Activated CD4-positive, alpha-beta T cell treated with anti-CD3 and anti-CD28 coated beads, Interleukin-2, amount 10 ng/mL, durations not matched to agents 7 days and 5 days (primary cell): ENCODE measurements around the gene MSRB2. TPM values are rescaled to one million over a fixed set of nuclear protein-coding genes. Genes with fewer than 3 reads are reported as not detected.

Experiments used
- CTCF ChIA-PET: fragments of 350-600 bp; sonication (Branson Sonifier 250); formaldehyde crosslinking; loops from one replicate; lab custom pipeline; 2021; ENCODE audit warnings: antibody characterized with exemption; lab: Charles Lee
- POLR2A ChIA-PET: fragments of 350-600 bp; sonication (Branson Sonifier 250); formaldehyde crosslinking; loops from one replicate; lab custom pipeline; 2021; ENCODE audit warnings: antibody characterized with exemption; lab: Charles Lee
- DNase-seq: peaks from one replicate; pipeline ENCODE4 v3.0.0-alpha.2; 2020
- H3K27ac Mint-ChIP-seq: one replicate; pipeline ENCODE4 v1.8.0; 2021; ENCODE audit warnings: mild to moderate bottlenecking, moderate library complexity, mixed read lengths
- H3K27me3 Mint-ChIP-seq: one replicate; pipeline ENCODE4 v1.8.0; 2021; ENCODE audit warnings: mixed read lengths
- H3K36me3 Mint-ChIP-seq: one replicate; pipeline ENCODE4 v1.8.0; 2021; ENCODE audit warnings: low read depth, mixed read lengths
- H3K4me1 Mint-ChIP-seq: one replicate; pipeline ENCODE4 v1.8.0; 2021; ENCODE audit warnings: mixed read lengths
- H3K4me3 Mint-ChIP-seq: one replicate; pipeline ENCODE4 v1.8.0; 2021; ENCODE audit warnings: mild to moderate bottlenecking, moderate library complexity, mixed read lengths
- H3K9me3 Mint-ChIP-seq: one replicate; pipeline ENCODE4 v1.8.0; 2021; ENCODE audit warnings: mixed read lengths
- total RNA-seq, 2 experiments: library from RNA; stranded (reverse); gene quantifications; one replicate each; pipeline ENCODE4 v1.2.3, GENCODE V29; 2021

Gene MSRB2
- total RNA-seq, 2 experiments from 2014 or later: 6.5 to 9.2 TPM

GRCh38 chr10:23106331-23107072 is 11.1 kb downstream of the MSRB2 start:
- DNase-seq: no peak
- POLR2A ChIA-PET: interaction anchor here (0.6 kb wide), 1 partner anchor 26 kb away, joined by 7 read pairs; no protein-coding TSS in a partner anchor
- no peaks in the 10 kb centered on the region for H3K4me1 Mint-ChIP-seq
- peaks cover 11% of the 10 kb centered on the region for H3K36me3 Mint-ChIP-seq
- no peak overlapping the region for H3K27ac Mint-ChIP-seq
- H3K27me3 Mint-ChIP-seq: no peaks in the 10 kb centered on the region
- H3K4me3 Mint-ChIP-seq: no peak overlapping the region
- CTCF ChIA-PET: interaction anchor here (0.6 to 1.1 kb wide), 2 partner anchors 10 to 241 kb away, joined by 3 to 5 read pairs; no protein-coding TSS in a partner anchor
- no peaks in the 10 kb centered on the region for H3K9me3 Mint-ChIP-seq

- no peak for DNase-seq
- no peaks in the 10 kb centered on the region for H3K27me3 Mint-ChIP-seq
- no peak overlapping the region for H3K4me3 Mint-ChIP-seq
- H3K9me3 Mint-ChIP-seq: no peaks in the 10 kb centered on the region
- no peak overlapping the region for H3K27ac Mint-ChIP-seq
- no peaks in the 10 kb centered on the region for H3K4me1 Mint-ChIP-seq
- POLR2A ChIA-PET: no interaction called here
- H3K36me3 Mint-ChIP-seq: peaks cover 4% of the 10 kb centered on the region
- CTCF ChIA-PET: no interaction called here
Measured at GRCh38 chr10:23110722-23111516, 15.5 kb downstream of the MSRB2 start.

- CTCF ChIA-PET: no interaction called here
- DNase-seq: no peak
- no peak overlapping the region for H3K4me3 Mint-ChIP-seq
- H3K27me3 Mint-ChIP-seq: no peaks in the 10 kb centered on the region
- H3K36me3 Mint-ChIP-seq: peaks cover 4% of the 10 kb centered on the region
- no peaks in the 10 kb centered on the region for H3K9me3 Mint-ChIP-seq
- POLR2A ChIA-PET: no interaction called here
- H3K27ac Mint-ChIP-seq: no peak overlapping the region
- no peaks in the 10 kb centered on the region for H3K4me1 Mint-ChIP-seq
Measured at GRCh38 chr10:23111517-23112286, 16.3 kb downstream of the MSRB2 start.

GRCh38 chr10:23114228-23114850 is 19.0 kb downstream of the MSRB2 start:
- no peak overlapping the region for H3K4me3 Mint-ChIP-seq
- ChIA-PET POLR2A (no interaction called here), CTCF (interaction anchor here (0.8 kb wide), 1 partner anchor 33 kb away, joined by 3 read pairs; no protein-coding TSS in a partner anchor)
- no peak for DNase-seq
- no peaks in the 10 kb centered on the region for H3K9me3 Mint-ChIP-seq
- H3K4me1 Mint-ChIP-seq: no peaks in the 10 kb centered on the region
- H3K27ac Mint-ChIP-seq: no peak overlapping the region
- no peaks in the 10 kb centered on the region for H3K36me3 Mint-ChIP-seq
- no peaks in the 10 kb centered on the region for H3K27me3 Mint-ChIP-seq

GRCh38 chr10:23116486-23117205 is 21.3 kb downstream of the MSRB2 start:
- Mint-ChIP-seq H3K27ac (no peak overlapping the region), H3K27me3 (no peaks in the 10 kb centered on the region), H3K36me3 (no peaks in the 10 kb centered on the region), H3K4me3 (no peak overlapping the region), H3K4me1 (no peaks in the 10 kb centered on the region), H3K9me3 (no peaks in the 10 kb centered on the region)
- ChIA-PET CTCF (interaction anchor here (1.0 kb wide), 1 partner anchor 11 kb away, joined by 3 read pairs; no protein-coding TSS in a partner anchor), POLR2A (no interaction called here)
- DNase-seq: no peak

GRCh38 chr10:23120001-23120934 is 24.9 kb downstream of the MSRB2 start:
- Mint-ChIP-seq H3K4me1 (no peaks in the 10 kb centered on the region), H3K27me3 (no peaks in the 10 kb centered on the region), H3K36me3 (no peaks in the 10 kb centered on the region), H3K27ac (no peak overlapping the region), H3K9me3 (no peaks in the 10 kb centered on the region), H3K4me3 (no peak overlapping the region)
- no peak for DNase-seq
- ChIA-PET POLR2A (no interaction called here), CTCF (no interaction called here)

GRCh38 chr10:23121135-23121534 is 25.8 kb downstream of the MSRB2 start:
- H3K9me3 Mint-ChIP-seq: no peaks in the 10 kb centered on the region
- H3K4me1 Mint-ChIP-seq: no peaks in the 10 kb centered on the region
- ChIA-PET POLR2A (no interaction called here), CTCF (no interaction called here)
- H3K36me3 Mint-ChIP-seq: no peaks in the 10 kb centered on the region
- no peak for DNase-seq
- no peaks in the 10 kb centered on the region for H3K27me3 Mint-ChIP-seq
- no peak overlapping the region for H3K4me3 Mint-ChIP-seq
- H3K27ac Mint-ChIP-seq: no peak overlapping the region

- Mint-ChIP-seq H3K36me3 (no peaks in the 10 kb centered on the region), H3K4me3 (no peak overlapping the region), H3K4me1 (no peaks in the 10 kb centered on the region), H3K27me3 (peaks cover 10% of the 10 kb centered on the region), H3K9me3 (peaks cover 4% of the 10 kb centered on the region), H3K27ac (no peak overlapping the region)
- CTCF ChIA-PET: interaction anchor here (0.6 kb wide), 1 partner anchor 186 kb away, joined by 3 read pairs; no protein-coding TSS in a partner anchor
- POLR2A ChIA-PET: no interaction called here
- no peak for DNase-seq
Measured at GRCh38 chr10:23136462-23136861, 41.1 kb downstream of the MSRB2 start.

- Mint-ChIP-seq H3K27me3 (peaks cover 14% of the 10 kb centered on the region), H3K27ac (no peak overlapping the region), H3K9me3 (peaks cover 2% of the 10 kb centered on the region), H3K4me1 (no peaks in the 10 kb centered on the region), H3K36me3 (no peaks in the 10 kb centered on the region), H3K4me3 (no peak overlapping the region)
- POLR2A ChIA-PET: no interaction called here
- DNase-seq: no peak
- CTCF ChIA-PET: no interaction called here
Measured at GRCh38 chr10:23139677-23140076, 44.3 kb downstream of the MSRB2 start.

GRCh38 chr10:23141995-23142394 is 46.6 kb downstream of the MSRB2 start:
- POLR2A ChIA-PET: no interaction called here
- no peaks in the 10 kb centered on the region for H3K4me1 Mint-ChIP-seq
- no peaks in the 10 kb centered on the region for H3K36me3 Mint-ChIP-seq
- DNase-seq: no peak
- no peak overlapping the region for H3K4me3 Mint-ChIP-seq
- no peak overlapping the region for H3K27ac Mint-ChIP-seq
- CTCF ChIA-PET: no interaction called here
- H3K27me3 Mint-ChIP-seq: peaks cover 14% of the 10 kb centered on the region
- peaks cover 2% of the 10 kb centered on the region for H3K9me3 Mint-ChIP-seq

GRCh38 chr10:23146258-23146657 is 50.9 kb downstream of the MSRB2 start:
- Mint-ChIP-seq H3K36me3 (no peaks in the 10 kb centered on the region), H3K4me1 (no peaks in the 10 kb centered on the region), H3K9me3 (no peaks in the 10 kb centered on the region), H3K27me3 (peaks cover 7% of the 10 kb centered on the region), H3K27ac (no peak overlapping the region), H3K4me3 (no peak overlapping the region)
- DNase-seq: no peak
- ChIA-PET POLR2A (no interaction called here), CTCF (no interaction called here)
